OCI-LY7 (cell line): Measurements from ENCODE around the gene FAU. TPM values are rescaled to one million over a fixed set of nuclear protein-coding genes. Genes with fewer than 3 reads are reported as not detected.

Source experiments
- BruUV-seq: library from RNA; stranded (reverse); fragments of 400-500 nt; replicated peaks from 2 replicates; lab custom pipeline; 2021; lab: Mats Ljungman, UMichigan
- CTCF ChIA-PET: fragments of 300-600 bp; sonication (Branson Sonifier 250); formaldehyde crosslinking; loops from one replicate; lab custom pipeline; 2022; ENCODE audit warnings: antibody characterized with exemption; ENCODE audit not compliant: unreplicated experiment; lab: Charles Lee
- POLR2A ChIA-PET: fragments of 300-600 bp; sonication (Branson Sonifier 250); formaldehyde crosslinking; loops from one replicate; lab custom pipeline; 2022; ENCODE audit warnings: antibody characterized with exemption; lab: Charles Lee
- DNase-seq: peaks from one replicate; pipeline ENCODE4 v3.0.0-alpha.2; 2015; ENCODE audit warnings: low spot score
- H2AFZ ChIP-seq: fragments of 200-600 bp; sonication (generic), shearing (Covaris generic); 2 replicates; pipeline ENCODE4 v1.6.1; 2014; ENCODE audit warnings: mild to moderate bottlenecking, antibody characterized with exemption, low read length, moderate library complexity
- H3K27ac ChIP-seq: fragments of 200-600 bp; sonication (generic); 2 replicates; pipeline ENCODE4 v1.5.1; 2014; ENCODE audit warnings: mixed run types, low read depth, mild to moderate bottlenecking, moderate library complexity, low read length, inconsistent platforms; ENCODE audit not compliant: poor library complexity, severe bottlenecking
- H3K36me3 ChIP-seq: fragments of 200-600 bp; sonication (generic); 2 replicates; pipeline ENCODE4 v1.6.1; 2014; ENCODE audit warnings: mild to moderate bottlenecking, antibody characterized with exemption, low read length, moderate library complexity, mixed read lengths; ENCODE audit not compliant: insufficient read depth
- H3K4me1 ChIP-seq: fragments of 200-600 bp; sonication (generic); 2 replicates; pipeline ENCODE4 v1.5.1; 2014; ENCODE audit warnings: mild to moderate bottlenecking, low read length; ENCODE audit not compliant: insufficient read depth, poor library complexity, severe bottlenecking
- H3K4me2 ChIP-seq: fragments of 200-600 bp; sonication (generic); 2 replicates; pipeline ENCODE4 v1.6.1; 2014; ENCODE audit warnings: mild to moderate bottlenecking, low read length
- H3K4me3 ChIP-seq: fragments of 200-600 bp; sonication (generic); 2 replicates; pipeline ENCODE4 v1.5.1; 2014; ENCODE audit warnings: mild to moderate bottlenecking, low read depth, low read length; ENCODE audit not compliant: poor library complexity, severe bottlenecking
- H3K79me2 ChIP-seq: fragments of 200-600 bp; sonication (generic); 2 replicates; pipeline ENCODE4 v1.6.1; 2016; ENCODE audit warnings: low read depth, mild to moderate bottlenecking, low read length, moderate library complexity, mixed read lengths; ENCODE audit not compliant: insufficient read depth
- H3K9me2 ChIP-seq: fragments of 200-600 bp; sonication (generic); 2 replicates; pipeline ENCODE4 v1.6.1; 2016; ENCODE audit warnings: mild to moderate bottlenecking, low read length, mixed read lengths; ENCODE audit not compliant: insufficient read depth
- H3K9me3 ChIP-seq: fragments of 200-600 bp; sonication (generic); 2 replicates; pipeline ENCODE4 v1.6.1; 2014; ENCODE audit warnings: mild to moderate bottlenecking, mixed run types, low read length, mixed read lengths
- H4K20me1 ChIP-seq: fragments of 200-600 bp; sonication (generic); 2 replicates; pipeline ENCODE4 v1.6.1; 2014; ENCODE audit warnings: mild to moderate bottlenecking, antibody characterized with exemption, low read length, moderate library complexity, mixed read lengths; ENCODE audit not compliant: insufficient read depth
- CTCF ChIP-seq: fragments of 200-600 bp; sonication (generic); conservative IDR thresholded peaks from 2 replicates; pipeline ENCODE4 v1.5.1; 2014; ENCODE audit warnings: mild to moderate bottlenecking, antibody characterized with exemption, low read length, moderate library complexity, mixed read lengths
- EZH2phosphoT487 ChIP-seq: fragments of 200-600 bp; sonication (generic); IDR thresholded peaks from 2 replicates; pipeline ENCODE4 v1.6.1; 2018; ENCODE audit warnings: low read depth, borderline replicate concordance, mild to moderate bottlenecking, mixed run types, antibody characterized with exemption, low read length, moderate library complexity, mixed read lengths
- intact Hi-C: fragments of 100-400 bp; cut with micrococcal nuclease; formaldehyde crosslinking; loops from one replicate; pipeline ENCODE4 v1.10.0; 2022; ENCODE audit not compliant: unreplicated experiment
- total RNA-seq, 2 experiments: library from RNA; depleted of rRNA in 1 of 2; stranded (reverse); fragments of >200 nt in 1 of 2; shearing (Covaris generic) in 1 of 2; gene quantifications; 2 replicates each; pipeline ENCODE4 v1.2.3, GENCODE V29; 2014 to 2022

The FAU gene
- total RNA-seq, 2 experiments from 2014 or later: 1,406 to 1,573 TPM

DNA sequence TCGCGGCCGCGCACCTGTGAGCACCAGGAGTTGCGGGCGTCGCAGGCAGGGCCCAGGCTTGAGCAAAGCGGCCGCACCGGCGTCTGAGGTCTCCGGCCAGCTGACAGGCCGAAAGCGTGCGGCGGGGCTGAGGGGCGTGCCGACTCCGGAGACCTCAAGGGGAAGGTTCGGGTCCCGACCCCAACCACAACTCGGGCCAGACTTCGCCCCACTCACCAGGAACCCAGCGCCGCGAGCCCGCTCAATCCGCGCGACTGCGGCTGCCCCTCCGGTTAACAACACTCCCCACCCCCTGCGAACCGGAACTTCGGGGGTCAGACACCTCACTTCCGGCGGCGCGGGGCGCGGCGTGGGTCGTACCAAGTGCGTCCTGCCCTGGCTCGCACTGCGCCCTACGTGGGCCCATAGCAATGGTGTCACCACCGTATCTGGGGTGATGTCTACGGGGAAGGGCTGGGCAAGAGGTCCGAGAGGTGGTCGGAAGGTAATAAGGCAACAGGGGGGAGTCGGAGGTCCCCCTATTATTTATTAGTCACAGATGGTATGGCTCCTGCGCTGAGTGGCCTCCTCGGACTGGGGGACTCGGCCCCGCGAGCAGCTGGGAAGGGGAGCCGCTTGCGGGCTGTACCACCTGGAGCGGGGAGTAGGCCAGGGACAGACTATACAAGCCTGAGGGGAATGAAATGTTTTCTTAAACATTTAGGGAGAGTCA, 12.5 kb upstream of the FAU start, which contains the start of gene SYVN1:
TSS of gene SYVN1 (minus strand) at position 280 of the 712 bp plus-strand sequence. CDS start 918 bp downstream, outside the sequence.
- Histone ChIP-seq H3K4me1 (peaks cover 43% of the 10 kb centered on the region), H3K79me2 (peaks cover 52% of the 10 kb centered on the region)
- intact Hi-C loops: loop anchor here (5.0 kb wide), 2 partner anchors 33 to 282 kb away; no protein-coding TSS in a partner anchor

GRCh38 chr11:65133724-65134123, 11.8 kb upstream of the FAU start:
- Histone ChIP-seq H3K4me2 (peak overlapping the region; percentile 99), H3K9me3 (no peaks in the 10 kb centered on the region), H3K36me3 (peaks cover 53% of the 10 kb centered on the region), H3K79me2 (peaks cover 56% of the 10 kb centered on the region), H3K9me2 (no peaks in the 10 kb centered on the region), H3K27ac (peak overlapping the region; percentile 98), H3K4me1 (peaks cover 50% of the 10 kb centered on the region), H4K20me1 (no peaks in the 10 kb centered on the region), H3K4me3 (peak overlapping the region; percentile 98), H2AFZ (no peak overlapping the region)
- DNase-seq: peak; percentile 50
- ChIA-PET CTCF (no interaction called here), POLR2A (interaction anchor here (0.6 to 6.1 kb wide), 4 partner anchors 12 to 286 kb away, joined by 3 to 47 read pairs (median 4); partner anchors contain the start of genes FAU, MRPL49 and SPDYC)
- no TSS peak for BruUV-seq
- intact Hi-C loops: loop anchor here (5.0 kb wide), 2 partner anchors 34 to 281 kb away; no protein-coding TSS in a partner anchor
- TF ChIP-seq CTCF (no peak), EZH2phosphoT487 (no peak)

More for the DNA sequence above, 12.5 kb upstream of the FAU start, which contains the start of gene SYVN1:
- no peaks in the 10 kb centered on the region for H3K9me3 ChIP-seq
- peak within 1 kb of the TSS; percentile 78 for H2AFZ ChIP-seq
- no TSS peak for BruUV-seq
- H3K4me3 ChIP-seq: peak within 1 kb of the TSS; percentile 98
- peak within 1 kb of the TSS; percentile 99 for H3K4me2 ChIP-seq
- peaks cover 46% of the 10 kb centered on the region for H3K36me3 ChIP-seq
- no peaks in the 10 kb centered on the region for H3K9me2 ChIP-seq
- TF ChIP-seq EZH2phosphoT487: no peak
- no peak for TF ChIP-seq CTCF
- peak; percentile 94 for DNase-seq
- H3K27ac ChIP-seq: peak within 1 kb of the TSS; percentile 98
- POLR2A ChIA-PET: interaction anchor here (0.5 to 6.1 kb wide), 14 partner anchors 9 to 373 kb away, joined by 3 to 47 read pairs (median 4); partner anchors contain the start of genes ARL2, CAPN1, FAU and MRPL49
- CTCF ChIA-PET: interaction anchor here (0.5 kb wide), 1 partner anchor 79 kb away, joined by 3 read pairs; no protein-coding TSS in a partner anchor
- no peaks in the 10 kb centered on the region for H4K20me1 ChIP-seq
